Measurements from ENCODE around the gene RAP1A.

GRCh38 chr1:111716333-111716732 is 96.7 kb downstream of the RAP1A start:
- TF ChIP-seq EP300 (IDR thresholded peaks at IDR 0.05) = no peak
- TF ChIP-seq, protein P1, sequence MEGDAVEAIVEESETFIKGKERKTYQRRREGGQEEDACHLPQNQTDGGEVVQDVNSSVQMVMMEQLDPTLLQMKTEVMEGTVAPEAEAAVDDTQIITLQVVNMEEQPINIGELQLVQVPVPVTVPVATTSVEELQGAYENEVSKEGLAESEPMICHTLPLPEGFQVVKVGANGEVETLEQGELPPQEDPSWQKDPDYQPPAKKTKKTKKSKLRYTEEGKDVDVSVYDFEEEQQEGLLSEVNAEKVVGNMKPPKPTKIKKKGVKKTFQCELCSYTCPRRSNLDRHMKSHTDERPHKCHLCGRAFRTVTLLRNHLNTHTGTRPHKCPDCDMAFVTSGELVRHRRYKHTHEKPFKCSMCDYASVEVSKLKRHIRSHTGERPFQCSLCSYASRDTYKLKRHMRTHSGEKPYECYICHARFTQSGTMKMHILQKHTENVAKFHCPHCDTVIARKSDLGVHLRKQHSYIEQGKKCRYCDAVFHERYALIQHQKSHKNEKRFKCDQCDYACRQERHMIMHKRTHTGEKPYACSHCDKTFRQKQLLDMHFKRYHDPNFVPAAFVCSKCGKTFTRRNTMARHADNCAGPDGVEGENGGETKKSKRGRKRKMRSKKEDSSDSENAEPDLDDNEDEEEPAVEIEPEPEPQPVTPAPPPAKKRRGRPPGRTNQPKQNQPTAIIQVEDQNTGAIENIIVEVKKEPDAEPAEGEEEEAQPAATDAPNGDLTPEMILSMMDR (IDR thresholded peaks at IDR 0.05) = no peak

All from esophagus muscularis mucosa (tissue), 3 donors.